Measurements from ENCODE around the gene CA5B. TPM values are rescaled to one million over a fixed set of nuclear protein-coding genes. Genes with fewer than 3 reads are reported as not detected.
A peak's percentile ranks its signal among the peaks of the same experiment; 100 is the strongest.

The CA5B gene
- total RNA-seq (100 to 1,000 TPM in 1 of 5 donors, 10 to 100 TPM in 3, not detected in 1; 17.6 to 102 (median 26.5) TPM), polyA plus RNA-seq (1 to 10 TPM; 1.2 to 1.7 (median 1.3) TPM)
- long read RNA-seq, donor 1, result 0 reads
- long read RNA-seq, donor 2, result 0 reads
- long read RNA-seq, donor 3, full-length matches to known transcripts, result 2 of 2 reads
- long read RNA-seq, donor 3, partial matches to known transcripts, result 0 of 2 reads
- long read RNA-seq, donor 3, other reads (novel, unspliced or antisense), result 0 of 2 reads
- long read RNA-seq, donor 4, result 0 reads
- long read RNA-seq, donor 5, result 0 reads
- long read RNA-seq, donor 6, result 0 reads
- long read RNA-seq, donor 7, full-length matches to known transcripts, result 1 of 1 reads
- long read RNA-seq, donor 7, partial matches to known transcripts, result 0 of 1 reads
- long read RNA-seq, donor 7, other reads (novel, unspliced or antisense), result 0 of 1 reads
- long read RNA-seq, donor 8, result 0 reads
- long read RNA-seq, donor 9, full-length matches to known transcripts, result 1 of 1 reads
- long read RNA-seq, donor 9, partial matches to known transcripts, result 0 of 1 reads
- long read RNA-seq, donor 9, other reads (novel, unspliced or antisense), result 0 of 1 reads
- long read RNA-seq, donor 10, result 0 reads

- Histone ChIP-seq H3K4me3 (peak within 1 kb of the TSS; percentile 50 to 58 (median 54)), H3K36me3 (no peaks in the 10 kb centered on the region), H3K4me1 (peaks cover 0 to 19% (median 14%) of the 10 kb centered on the region in 4 donors), H3K27me3 (peaks cover 0 to 4% (median 0%) of the 10 kb centered on the region in 3 donors), H3K9me3 (no peaks in the 10 kb centered on the region), H3K27ac (peak within 1 kb of the TSS; percentile 59 to 75 (median 71))
- peak; percentile 96 to 98 for DNase-seq
- intact Hi-C loops (cut with DNase I; ENCODE audit: low total_unique reads), result no loop called here
- 2 to 7% (median 3%) methylated on average over 19 to 55 of the region's 55 CpGs for WGBS, 5 donors
- TF ChIP-seq, protein P1, sequence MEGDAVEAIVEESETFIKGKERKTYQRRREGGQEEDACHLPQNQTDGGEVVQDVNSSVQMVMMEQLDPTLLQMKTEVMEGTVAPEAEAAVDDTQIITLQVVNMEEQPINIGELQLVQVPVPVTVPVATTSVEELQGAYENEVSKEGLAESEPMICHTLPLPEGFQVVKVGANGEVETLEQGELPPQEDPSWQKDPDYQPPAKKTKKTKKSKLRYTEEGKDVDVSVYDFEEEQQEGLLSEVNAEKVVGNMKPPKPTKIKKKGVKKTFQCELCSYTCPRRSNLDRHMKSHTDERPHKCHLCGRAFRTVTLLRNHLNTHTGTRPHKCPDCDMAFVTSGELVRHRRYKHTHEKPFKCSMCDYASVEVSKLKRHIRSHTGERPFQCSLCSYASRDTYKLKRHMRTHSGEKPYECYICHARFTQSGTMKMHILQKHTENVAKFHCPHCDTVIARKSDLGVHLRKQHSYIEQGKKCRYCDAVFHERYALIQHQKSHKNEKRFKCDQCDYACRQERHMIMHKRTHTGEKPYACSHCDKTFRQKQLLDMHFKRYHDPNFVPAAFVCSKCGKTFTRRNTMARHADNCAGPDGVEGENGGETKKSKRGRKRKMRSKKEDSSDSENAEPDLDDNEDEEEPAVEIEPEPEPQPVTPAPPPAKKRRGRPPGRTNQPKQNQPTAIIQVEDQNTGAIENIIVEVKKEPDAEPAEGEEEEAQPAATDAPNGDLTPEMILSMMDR (IDR thresholded peaks at IDR 0.05), result peak in 1 of 7 experiments; percentile 6
- TF ChIP-seq EP300 (IDR thresholded peaks at IDR 0.05) (no peak), POLR2AphosphoS5 (IDR thresholded peaks at IDR 0.05) (peak in 2 of 3 donors; percentile 48 to 58), POLR2A (IDR thresholded peaks at IDR 0.05) (peak in 1 of 4 donors; percentile 17)
Measured at GRCh38 chrX:15737959-15738902, at the start of gene CA5B. CA5B (plus strand) TSS chrX:15738270; CDS start chrX:15750024, 11,754 bp downstream.

GRCh38 chrX:15694941-15695451, 43.1 kb upstream of the CA5B start:
- no peak for DNase-seq
- intact Hi-C loops (cut with DNase I; ENCODE audit: low total_unique reads), result no loop called here
- peaks cover 0 to 7% (median 0%) of the 10 kb centered on the region in 4 donors for H3K4me1 ChIP-seq

DNA sequence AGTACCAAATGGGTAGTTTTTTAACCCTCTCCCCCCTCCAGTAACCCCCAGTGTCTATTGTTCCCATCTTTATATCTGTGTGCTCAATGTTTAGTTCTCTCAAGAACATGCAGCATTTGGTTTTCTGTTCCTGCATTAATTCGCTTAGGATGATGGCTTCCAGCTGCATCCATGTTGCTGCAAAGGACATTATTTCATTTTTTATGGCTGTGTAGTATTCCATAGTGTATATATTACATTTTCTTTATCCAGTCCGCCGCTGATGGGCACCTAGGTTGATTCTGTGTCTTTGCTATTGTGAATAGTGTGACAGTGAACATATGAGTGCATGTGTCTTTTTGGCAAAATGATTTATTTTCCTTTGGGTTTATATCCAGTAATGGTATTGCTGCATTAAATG, 41.6 kb upstream of the CA5B start:
- TF ChIP-seq POLR2AphosphoS5 (IDR thresholded peaks at IDR 0.05) (no peak), EP300 (IDR thresholded peaks at IDR 0.05) (no peak), POLR2A (IDR thresholded peaks at IDR 0.05) (no peak)
- TF ChIP-seq, protein P1 (IDR thresholded peaks at IDR 0.05), result no peak
- Histone ChIP-seq H3K27ac (no peak overlapping the region), H3K4me3 (no peak overlapping the region), H3K4me1 (peaks cover 0 to 7% (median 0%) of the 10 kb centered on the region in 4 donors), H3K9me3 (no peaks in the 10 kb centered on the region), H3K36me3 (peaks cover 0 to 63% (median 47%) of the 10 kb centered on the region in 4 donors), H3K27me3 (no peaks in the 10 kb centered on the region)
- 65 to 97% (median 93%) methylated on average over 3 of the region's 3 CpGs for WGBS, 5 donors
- DNase-seq, result no peak
- intact Hi-C loops (cut with DNase I; ENCODE audit: low total_unique reads), result no loop called here

More at GRCh38 chrX:15694941-15695451, 43.1 kb upstream of the CA5B start:
- H3K27ac ChIP-seq, result no peak overlapping the region
- H3K27me3 ChIP-seq, result no peaks in the 10 kb centered on the region
- H3K36me3 ChIP-seq, result peaks cover 0 to 70% (median 56%) of the 10 kb centered on the region in 4 donors
- 31 to 79% (median 60%) methylated on average over 4 to 6 of the region's 6 CpGs for WGBS, 5 donors
- no peaks in the 10 kb centered on the region for H3K9me3 ChIP-seq
- no peak for TF ChIP-seq EP300 (IDR thresholded peaks at IDR 0.05)
- TF ChIP-seq, protein P1 (IDR thresholded peaks at IDR 0.05), result no peak
- H3K4me3 ChIP-seq, result no peak overlapping the region
